Astrocyte (in vitro differentiated cells and primary cell): Measurements from ENCODE around the gene ACOT7.

Experiments
- CTCF ChIP-seq: IDR thresholded peaks from 2 replicates; pipeline ENCODE4 v1.5.1; 2011; ENCODE audit warnings: low read depth, mild to moderate bottlenecking, inconsistent platforms, low read length, moderate library complexity; ENCODE audit not compliant: insufficient read depth
- EZH2 ChIP-seq: IDR thresholded peaks from 2 replicates; pipeline ENCODE4 v1.6.1; 2012; ENCODE audit warnings: mild to moderate bottlenecking, low read length, inconsistent platforms; ENCODE audit not compliant: insufficient read depth

DNA sequence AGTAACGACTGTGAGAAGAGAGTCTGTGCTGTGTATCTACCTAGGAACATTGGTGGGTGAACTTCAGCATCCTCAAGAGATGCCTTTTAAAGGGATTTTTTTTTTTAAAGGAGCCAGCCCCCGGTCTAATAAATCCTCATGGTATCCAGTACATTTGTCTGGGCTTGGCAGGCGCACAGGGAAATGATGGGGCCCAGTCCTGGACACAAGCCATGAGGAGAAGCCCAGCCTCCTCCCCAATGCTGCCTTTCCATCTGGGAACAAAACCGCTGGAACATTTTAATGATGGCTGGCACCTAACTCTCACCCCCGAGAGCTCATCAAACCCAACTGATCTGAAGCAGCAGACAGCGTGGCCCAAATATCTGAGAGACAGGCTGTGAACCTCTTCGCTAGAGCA is 64.2 kb downstream of the ACOT7 start:
- TF ChIP-seq CTCF (no peak), EZH2 (no peak)
